Measurements from ENCODE around the gene RARB.

DNA sequence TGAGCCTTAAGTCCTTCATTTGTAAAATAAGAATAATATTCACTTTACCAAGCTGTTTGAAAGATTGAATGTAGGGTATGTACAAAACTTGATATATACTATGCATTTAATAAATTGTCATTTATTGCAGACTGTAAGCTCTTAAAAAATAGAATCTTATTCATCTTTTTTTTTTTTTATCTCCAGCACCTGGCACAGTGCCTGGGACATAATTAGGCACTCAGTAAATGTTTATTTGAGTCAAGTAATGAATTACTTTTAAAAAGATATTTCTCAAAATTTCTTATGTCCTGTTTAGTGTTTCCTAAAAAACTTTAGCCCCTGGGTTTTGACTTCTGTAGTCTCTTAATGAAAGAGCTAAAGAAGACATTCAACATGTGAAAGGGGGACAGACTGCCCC is 164.9 kb downstream of the RARB start:
- no peak for TF ChIP-seq POLR2A (IDR thresholded peaks at IDR 0.05)
- TF ChIP-seq, protein P1, sequence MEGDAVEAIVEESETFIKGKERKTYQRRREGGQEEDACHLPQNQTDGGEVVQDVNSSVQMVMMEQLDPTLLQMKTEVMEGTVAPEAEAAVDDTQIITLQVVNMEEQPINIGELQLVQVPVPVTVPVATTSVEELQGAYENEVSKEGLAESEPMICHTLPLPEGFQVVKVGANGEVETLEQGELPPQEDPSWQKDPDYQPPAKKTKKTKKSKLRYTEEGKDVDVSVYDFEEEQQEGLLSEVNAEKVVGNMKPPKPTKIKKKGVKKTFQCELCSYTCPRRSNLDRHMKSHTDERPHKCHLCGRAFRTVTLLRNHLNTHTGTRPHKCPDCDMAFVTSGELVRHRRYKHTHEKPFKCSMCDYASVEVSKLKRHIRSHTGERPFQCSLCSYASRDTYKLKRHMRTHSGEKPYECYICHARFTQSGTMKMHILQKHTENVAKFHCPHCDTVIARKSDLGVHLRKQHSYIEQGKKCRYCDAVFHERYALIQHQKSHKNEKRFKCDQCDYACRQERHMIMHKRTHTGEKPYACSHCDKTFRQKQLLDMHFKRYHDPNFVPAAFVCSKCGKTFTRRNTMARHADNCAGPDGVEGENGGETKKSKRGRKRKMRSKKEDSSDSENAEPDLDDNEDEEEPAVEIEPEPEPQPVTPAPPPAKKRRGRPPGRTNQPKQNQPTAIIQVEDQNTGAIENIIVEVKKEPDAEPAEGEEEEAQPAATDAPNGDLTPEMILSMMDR (IDR thresholded peaks at IDR 0.05) = no peak
